SK-N-SH treated with all-trans-retinoic acid at 6 μM for 48 hours (cell line): Measurements from ENCODE around the gene LHFPL2.

ENCODE experiments used
- ATAC-seq: fragments of 200-7000 bp; cut with Tn5 transposase; 3 replicates; pipeline ENCODE4 v1.9.1; 2020; ENCODE audit warnings: mild to moderate bottlenecking, moderate library complexity
- BACH2 ChIP-seq: fragments of 250-450 bp; sonication (Bioruptor Pico); IDR thresholded peaks from 2 replicates; pipeline ENCODE4 v1.9.0; 2021; ENCODE audit warnings: mild to moderate bottlenecking, borderline replicate concordance
- ESRRG ChIP-seq: fragments of 250-450 bp; sonication (Bioruptor Pico); IDR thresholded peaks from 2 replicates; pipeline ENCODE4 v1.6.1; 2021; ENCODE audit warnings: mild to moderate bottlenecking
- ISL1 ChIP-seq: fragments of 250-450 bp; sonication (Bioruptor Pico); IDR thresholded peaks from 2 replicates; pipeline ENCODE4 v2.1.2; 2022; ENCODE audit warnings: mild to moderate bottlenecking, moderate library complexity
- OSR1 ChIP-seq: fragments of 250-450 bp; sonication (Bioruptor Pico); IDR thresholded peaks from 2 replicates; pipeline ENCODE4 v1.8.0; 2022; ENCODE audit warnings: moderate library complexity, mild to moderate bottlenecking, inconsistent platforms
- RARB ChIP-seq: fragments of 250-450 bp; sonication (Bioruptor Pico); IDR thresholded peaks from 2 replicates; pipeline ENCODE4 v1.8.0; 2021; ENCODE audit warnings: mild to moderate bottlenecking, moderate library complexity
- TCF4 ChIP-seq: fragments of 250-450 bp; sonication (Bioruptor Pico); IDR thresholded peaks from 2 replicates; pipeline ENCODE4 v1.8.0; 2021; ENCODE audit warnings: mild to moderate bottlenecking, moderate library complexity, borderline replicate concordance
- ZC3H10 ChIP-seq: fragments of 250-450 bp; sonication (Bioruptor Pico); IDR thresholded peaks from 2 replicates; pipeline ENCODE4 v1.5.1; 2021; ENCODE audit warnings: mild to moderate bottlenecking, moderate library complexity
- ZFP30 ChIP-seq: fragments of 450-650 bp; formaldehyde crosslinking; IDR thresholded peaks from 2 replicates; pipeline ENCODE4 v1.5.0; 2022; ENCODE audit warnings: mild to moderate bottlenecking, moderate library complexity
- ZNF565 ChIP-seq: fragments of 450-650 bp; formaldehyde crosslinking; conservative IDR thresholded peaks from 2 replicates; pipeline ENCODE4 v1.5.0; 2020; ENCODE audit warnings: low read depth, mild to moderate bottlenecking, moderate library complexity
- ZNF70 ChIP-seq: fragments of 450-650 bp; formaldehyde crosslinking; IDR thresholded peaks from 2 replicates; pipeline ENCODE4 v1.5.0; 2020; ENCODE audit warnings: mild to moderate bottlenecking, moderate library complexity
- ZNF8 ChIP-seq: fragments of 450-650 bp; formaldehyde crosslinking; IDR thresholded peaks from 2 replicates; pipeline ENCODE4 v1.5.0; 2020; ENCODE audit warnings: mild to moderate bottlenecking, moderate library complexity
- TF ChIP-seq, protein P1 (sequence below): fragments of 250-450 bp; sonication (Bioruptor Pico); IDR thresholded peaks from 2 replicates; pipeline ENCODE4 v1.5.0; 2020; ENCODE audit warnings: mild to moderate bottlenecking, moderate library complexity
- TF ChIP-seq, protein P2 (sequence below): fragments of 250-450 bp; sonication (Bioruptor Pico); IDR thresholded peaks from 2 replicates; pipeline ENCODE4 v1.5.1; 2020; ENCODE audit warnings: low read depth, mild to moderate bottlenecking, moderate library complexity
- TF ChIP-seq, protein P3 (sequence below): fragments of 250-450 bp; sonication (Bioruptor Pico); IDR thresholded peaks from 2 replicates; pipeline ENCODE4 v1.5.1; 2021; ENCODE audit warnings: mild to moderate bottlenecking, moderate library complexity

LHFPL2 gene

DNA sequence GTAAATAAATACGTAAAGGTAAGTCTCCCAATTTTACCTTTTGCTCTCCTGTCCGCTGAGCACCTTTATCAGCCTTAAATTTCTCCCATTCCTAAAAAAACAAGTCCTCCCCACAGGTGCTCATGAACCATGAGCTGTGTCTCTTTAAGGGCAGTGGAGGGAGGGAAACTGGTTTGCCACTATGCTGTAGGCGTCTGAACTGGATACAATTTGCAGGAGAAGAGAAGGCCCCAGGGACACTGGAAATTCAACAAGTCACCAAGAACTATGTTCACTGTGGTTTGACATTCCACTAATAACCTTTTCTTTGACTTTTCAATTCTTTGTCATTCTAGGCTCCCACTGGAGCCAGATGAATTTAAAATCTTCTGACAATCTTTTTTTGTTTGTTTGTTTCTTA is 72.2 kb downstream of the LHFPL2 start:
- TF ChIP-seq, protein P1, sequence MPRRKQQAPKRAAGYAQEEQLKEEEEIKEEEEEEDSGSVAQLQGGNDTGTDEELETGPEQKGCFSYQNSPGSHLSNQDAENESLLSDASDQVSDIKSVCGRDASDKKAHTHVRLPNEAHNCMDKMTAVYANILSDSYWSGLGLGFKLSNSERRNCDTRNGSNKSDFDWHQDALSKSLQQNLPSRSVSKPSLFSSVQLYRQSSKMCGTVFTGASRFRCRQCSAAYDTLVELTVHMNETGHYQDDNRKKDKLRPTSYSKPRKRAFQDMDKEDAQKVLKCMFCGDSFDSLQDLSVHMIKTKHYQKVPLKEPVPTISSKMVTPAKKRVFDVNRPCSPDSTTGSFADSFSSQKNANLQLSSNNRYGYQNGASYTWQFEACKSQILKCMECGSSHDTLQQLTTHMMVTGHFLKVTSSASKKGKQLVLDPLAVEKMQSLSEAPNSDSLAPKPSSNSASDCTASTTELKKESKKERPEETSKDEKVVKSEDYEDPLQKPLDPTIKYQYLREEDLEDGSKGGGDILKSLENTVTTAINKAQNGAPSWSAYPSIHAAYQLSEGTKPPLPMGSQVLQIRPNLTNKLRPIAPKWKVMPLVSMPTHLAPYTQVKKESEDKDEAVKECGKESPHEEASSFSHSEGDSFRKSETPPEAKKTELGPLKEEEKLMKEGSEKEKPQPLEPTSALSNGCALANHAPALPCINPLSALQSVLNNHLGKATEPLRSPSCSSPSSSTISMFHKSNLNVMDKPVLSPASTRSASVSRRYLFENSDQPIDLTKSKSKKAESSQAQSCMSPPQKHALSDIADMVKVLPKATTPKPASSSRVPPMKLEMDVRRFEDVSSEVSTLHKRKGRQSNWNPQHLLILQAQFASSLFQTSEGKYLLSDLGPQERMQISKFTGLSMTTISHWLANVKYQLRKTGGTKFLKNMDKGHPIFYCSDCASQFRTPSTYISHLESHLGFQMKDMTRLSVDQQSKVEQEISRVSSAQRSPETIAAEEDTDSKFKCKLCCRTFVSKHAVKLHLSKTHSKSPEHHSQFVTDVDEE (CRISPR knock-in tag): no peak
- TF ChIP-seq, protein P2, sequence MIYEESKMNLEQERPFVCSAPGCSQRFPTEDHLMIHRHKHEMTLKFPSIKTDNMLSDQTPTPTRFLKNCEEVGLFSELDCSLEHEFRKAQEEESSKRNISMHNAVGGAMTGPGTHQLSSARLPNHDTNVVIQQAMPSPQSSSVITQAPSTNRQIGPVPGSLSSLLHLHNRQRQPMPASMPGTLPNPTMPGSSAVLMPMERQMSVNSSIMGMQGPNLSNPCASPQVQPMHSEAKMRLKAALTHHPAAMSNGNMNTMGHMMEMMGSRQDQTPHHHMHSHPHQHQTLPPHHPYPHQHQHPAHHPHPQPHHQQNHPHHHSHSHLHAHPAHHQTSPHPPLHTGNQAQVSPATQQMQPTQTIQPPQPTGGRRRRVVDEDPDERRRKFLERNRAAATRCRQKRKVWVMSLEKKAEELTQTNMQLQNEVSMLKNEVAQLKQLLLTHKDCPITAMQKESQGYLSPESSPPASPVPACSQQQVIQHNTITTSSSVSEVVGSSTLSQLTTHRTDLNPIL: no peak
- TF ChIP-seq, all 23 proteins: peak for 0
- ATAC-seq: no peak

DNA sequence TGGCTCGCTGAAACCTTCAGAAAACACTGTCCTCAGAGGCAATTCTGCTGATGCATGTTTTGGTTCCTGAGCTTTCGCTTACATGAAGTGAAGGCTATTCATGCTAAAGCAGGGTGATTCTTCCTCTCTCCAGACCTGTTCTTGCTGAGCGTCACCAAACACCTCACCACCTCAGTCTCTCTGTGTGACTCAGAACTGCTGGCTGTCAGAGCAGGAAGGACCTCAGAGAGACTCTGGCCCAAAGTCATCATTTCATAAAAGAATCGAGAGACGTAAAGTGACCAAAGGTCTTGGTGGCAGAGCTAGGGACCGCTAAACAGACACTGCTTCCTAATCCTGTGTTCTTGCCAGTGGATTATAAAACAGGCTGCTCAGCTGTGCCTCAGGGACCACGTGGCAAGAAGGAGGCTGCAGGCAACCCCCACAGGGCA is 73.8 kb downstream of the LHFPL2 start:
- TF ChIP-seq ZNF565 (no peak), ISL1 (no peak), ZNF70 (no peak)
- TF ChIP-seq, protein P1 (CRISPR knock-in tag): no peak
- ATAC-seq: 0 out of 3 replicates have a peak, but pooled peaks have one; percentile 19

DNA sequence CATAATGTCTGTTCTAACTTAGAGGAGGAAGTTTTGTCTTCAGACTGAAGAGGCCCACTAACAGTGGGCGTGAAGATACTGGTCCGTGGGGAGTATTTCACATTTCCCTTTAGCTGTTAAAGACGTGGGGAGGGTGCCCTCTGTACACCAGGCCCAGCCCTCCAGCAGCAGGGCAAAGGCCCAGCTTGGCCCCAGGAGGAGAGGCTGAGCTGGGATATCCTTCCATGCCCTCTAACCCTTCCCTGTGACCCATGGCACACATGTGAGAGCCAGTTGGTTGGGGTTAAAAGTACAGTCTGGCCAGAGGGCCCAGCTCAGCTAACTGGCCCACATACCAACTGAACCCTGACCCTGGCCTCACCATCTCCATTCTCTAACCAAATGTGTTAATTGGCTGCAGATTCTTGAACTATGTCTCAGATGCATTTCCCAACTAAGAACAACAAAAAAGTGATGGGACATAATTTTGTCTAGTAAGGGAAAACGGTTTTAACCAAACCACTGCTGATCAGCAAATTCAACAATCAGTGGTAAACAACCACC is 74.4 kb downstream of the LHFPL2 start:
- no peak for ATAC-seq
- no peak for TF ChIP-seq ZNF8 (CRISPR knock-in tag)

DNA sequence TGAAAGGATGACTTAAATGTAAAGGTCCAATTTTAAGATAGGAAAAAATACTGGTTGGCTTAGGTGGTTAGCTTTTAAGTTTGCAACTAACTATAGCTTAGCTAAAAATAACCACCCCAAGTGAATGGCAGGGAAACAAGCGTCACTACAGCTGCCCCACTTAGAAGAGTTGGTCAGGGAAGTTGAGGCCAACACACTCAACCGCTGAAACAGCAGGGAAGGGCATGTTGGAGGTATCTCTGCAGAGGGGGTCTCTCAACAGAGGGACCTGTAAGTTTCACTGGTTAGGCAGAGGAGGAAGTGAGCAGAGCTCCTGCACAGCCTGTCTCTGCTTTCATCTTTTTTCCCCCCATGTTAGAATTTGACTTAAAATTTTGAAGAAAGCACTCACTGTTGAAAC is 75.3 kb downstream of the LHFPL2 start:
- no peak for ATAC-seq
- TF ChIP-seq OSR1 (CRISPR knock-in tag): no peak
- TF ChIP-seq RARB (CRISPR knock-in tag): no peak
- no peak for TF ChIP-seq ZNF70
- no peak for TF ChIP-seq ZFP30 (CRISPR knock-in tag)
- TF ChIP-seq ESRRG (CRISPR knock-in tag): no peak
- no peak for TF ChIP-seq ZNF8 (CRISPR knock-in tag)
- no peak for TF ChIP-seq BACH2
- TF ChIP-seq, protein P2: no peak
- TF ChIP-seq TCF4: no peak
- TF ChIP-seq ZC3H10 (CRISPR knock-in tag): no peak
- TF ChIP-seq, protein P3, sequence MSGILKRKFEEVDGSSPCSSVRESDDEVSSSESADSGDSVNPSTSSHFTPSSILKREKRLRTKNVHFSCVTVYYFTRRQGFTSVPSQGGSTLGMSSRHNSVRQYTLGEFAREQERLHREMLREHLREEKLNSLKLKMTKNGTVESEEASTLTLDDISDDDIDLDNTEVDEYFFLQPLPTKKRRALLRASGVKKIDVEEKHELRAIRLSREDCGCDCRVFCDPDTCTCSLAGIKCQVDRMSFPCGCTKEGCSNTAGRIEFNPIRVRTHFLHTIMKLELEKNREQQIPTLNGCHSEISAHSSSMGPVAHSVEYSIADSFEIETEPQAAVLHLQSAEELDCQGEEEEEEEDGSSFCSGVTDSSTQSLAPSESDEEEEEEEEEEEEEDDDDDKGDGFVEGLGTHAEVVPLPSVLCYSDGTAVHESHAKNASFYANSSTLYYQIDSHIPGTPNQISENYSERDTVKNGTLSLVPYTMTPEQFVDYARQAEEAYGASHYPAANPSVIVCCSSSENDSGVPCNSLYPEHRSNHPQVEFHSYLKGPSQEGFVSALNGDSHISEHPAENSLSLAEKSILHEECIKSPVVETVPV (CRISPR knock-in tag): no peak
- TF ChIP-seq, protein P1 (CRISPR knock-in tag): no peak
